Measurements from ENCODE around the gene AKT2.

DNA sequence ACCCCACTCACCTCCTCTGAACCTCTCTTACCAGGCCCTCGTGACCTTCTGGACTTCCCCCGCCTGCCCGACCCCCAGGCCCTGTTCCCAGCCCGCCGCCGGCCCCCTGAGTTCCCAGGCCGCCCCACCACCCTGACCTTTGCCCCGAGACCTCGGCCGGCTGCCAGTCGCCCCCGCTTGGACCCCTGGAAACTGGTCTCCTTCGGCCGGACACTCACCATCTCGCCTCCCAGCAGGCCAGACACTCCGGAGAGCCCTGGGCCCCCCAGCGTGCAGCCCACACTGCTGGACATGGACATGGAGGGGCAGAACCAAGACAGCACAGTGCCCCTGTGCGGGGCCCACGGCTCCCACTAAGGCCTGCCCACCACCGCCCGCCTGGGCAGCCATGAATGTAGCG, 70.2 kb downstream of the AKT2 start:
- TF ChIP-seq JUND (IDR thresholded peaks at IDR 0.05; ENCODE audit: low read length) (no peak), CBX5 (IDR thresholded peaks at IDR 0.05; ENCODE audit: low read depth, low read length) (no peak), ZNF274 (IDR thresholded peaks at IDR 0.05; ENCODE audit: borderline replicate concordance, extremely low read depth, low read length) (no peak), EZH2 (IDR thresholded peaks at IDR 0.05; ENCODE audit: low read depth, low read length, severe bottlenecking) (no peak)
- TF ChIP-seq, protein P1, sequence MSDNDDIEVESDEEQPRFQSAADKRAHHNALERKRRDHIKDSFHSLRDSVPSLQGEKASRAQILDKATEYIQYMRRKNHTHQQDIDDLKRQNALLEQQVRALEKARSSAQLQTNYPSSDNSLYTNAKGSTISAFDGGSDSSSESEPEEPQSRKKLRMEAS (IDR thresholded peaks at IDR 0.05), result no peak
- TF ChIP-seq, protein P2, sequence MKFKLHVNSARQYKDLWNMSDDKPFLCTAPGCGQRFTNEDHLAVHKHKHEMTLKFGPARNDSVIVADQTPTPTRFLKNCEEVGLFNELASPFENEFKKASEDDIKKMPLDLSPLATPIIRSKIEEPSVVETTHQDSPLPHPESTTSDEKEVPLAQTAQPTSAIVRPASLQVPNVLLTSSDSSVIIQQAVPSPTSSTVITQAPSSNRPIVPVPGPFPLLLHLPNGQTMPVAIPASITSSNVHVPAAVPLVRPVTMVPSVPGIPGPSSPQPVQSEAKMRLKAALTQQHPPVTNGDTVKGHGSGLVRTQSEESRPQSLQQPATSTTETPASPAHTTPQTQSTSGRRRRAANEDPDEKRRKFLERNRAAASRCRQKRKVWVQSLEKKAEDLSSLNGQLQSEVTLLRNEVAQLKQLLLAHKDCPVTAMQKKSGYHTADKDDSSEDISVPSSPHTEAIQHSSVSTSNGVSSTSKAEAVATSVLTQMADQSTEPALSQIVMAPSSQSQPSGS (IDR thresholded peaks at IDR 0.05; ENCODE audit: low read length), result no peak
- TF ChIP-seq, protein P3, sequence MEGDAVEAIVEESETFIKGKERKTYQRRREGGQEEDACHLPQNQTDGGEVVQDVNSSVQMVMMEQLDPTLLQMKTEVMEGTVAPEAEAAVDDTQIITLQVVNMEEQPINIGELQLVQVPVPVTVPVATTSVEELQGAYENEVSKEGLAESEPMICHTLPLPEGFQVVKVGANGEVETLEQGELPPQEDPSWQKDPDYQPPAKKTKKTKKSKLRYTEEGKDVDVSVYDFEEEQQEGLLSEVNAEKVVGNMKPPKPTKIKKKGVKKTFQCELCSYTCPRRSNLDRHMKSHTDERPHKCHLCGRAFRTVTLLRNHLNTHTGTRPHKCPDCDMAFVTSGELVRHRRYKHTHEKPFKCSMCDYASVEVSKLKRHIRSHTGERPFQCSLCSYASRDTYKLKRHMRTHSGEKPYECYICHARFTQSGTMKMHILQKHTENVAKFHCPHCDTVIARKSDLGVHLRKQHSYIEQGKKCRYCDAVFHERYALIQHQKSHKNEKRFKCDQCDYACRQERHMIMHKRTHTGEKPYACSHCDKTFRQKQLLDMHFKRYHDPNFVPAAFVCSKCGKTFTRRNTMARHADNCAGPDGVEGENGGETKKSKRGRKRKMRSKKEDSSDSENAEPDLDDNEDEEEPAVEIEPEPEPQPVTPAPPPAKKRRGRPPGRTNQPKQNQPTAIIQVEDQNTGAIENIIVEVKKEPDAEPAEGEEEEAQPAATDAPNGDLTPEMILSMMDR (IDR thresholded peaks at IDR 0.05; ENCODE audit: control extremely low read depth in 1 of 3, insufficient read depth in 1 of 3, low read depth in 1 of 3, low read length in 3 of 3), result no peak

Measured in H1 (cell line).